Stimulated activated CD4-positive, alpha-beta T cell treated with anti-CD3 and anti-CD28 coated beads, Interleukin-15, amount 100 ng/mL, for 24 hours (primary cell): ENCODE measurements around the gene EYS.
"Not testable (repeated sequence)": the region's sequence is repeated elsewhere in the genome, so short reads cannot be mapped to it uniquely, and the experiment has no call there.

Source experiments
- DNase-seq: peaks from one replicate; pipeline ENCODE4 v3.0.0-alpha.2; 2020

The EYS gene

DNA sequence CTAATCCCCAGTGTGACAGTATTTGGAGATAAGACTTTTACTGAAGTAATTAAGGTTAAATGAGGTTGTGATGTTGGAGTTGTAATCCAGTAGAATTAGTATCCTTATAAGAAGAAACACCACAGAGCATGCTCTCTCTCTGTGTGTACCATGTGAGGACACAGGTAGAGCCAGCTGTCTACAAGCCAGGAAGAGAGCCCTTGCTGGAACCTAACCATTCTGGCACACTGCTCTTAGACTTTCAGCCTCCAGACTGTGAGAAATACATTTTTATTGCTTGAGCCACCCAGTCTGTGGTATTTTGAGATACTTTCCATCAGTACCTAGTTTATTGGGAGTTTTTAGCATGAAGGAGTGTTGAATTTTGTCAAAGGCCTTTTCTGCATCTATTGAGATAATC lies 1961.2 kb downstream of the EYS start:
- DNase-seq: no peak

DNA sequence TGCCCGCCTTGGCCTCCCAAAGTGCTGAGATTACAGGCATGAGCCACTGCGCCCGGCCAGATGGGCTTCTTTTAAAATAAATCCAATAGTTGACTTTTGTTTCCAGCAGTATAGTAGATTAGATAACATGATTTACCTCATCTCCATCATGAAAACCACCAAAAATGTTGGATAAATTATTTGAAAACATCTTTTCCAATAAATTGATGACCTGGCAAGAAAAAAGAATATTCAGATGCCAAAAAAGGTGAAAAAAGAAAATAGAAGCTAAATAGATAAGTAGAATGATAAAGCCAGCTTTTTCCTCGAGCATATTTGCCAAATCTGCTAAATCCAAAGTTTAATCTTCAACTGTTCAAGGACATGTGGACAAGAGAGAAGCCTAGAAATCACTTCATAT lies 1962.2 kb downstream of the EYS start:
- no peak for DNase-seq

DNA sequence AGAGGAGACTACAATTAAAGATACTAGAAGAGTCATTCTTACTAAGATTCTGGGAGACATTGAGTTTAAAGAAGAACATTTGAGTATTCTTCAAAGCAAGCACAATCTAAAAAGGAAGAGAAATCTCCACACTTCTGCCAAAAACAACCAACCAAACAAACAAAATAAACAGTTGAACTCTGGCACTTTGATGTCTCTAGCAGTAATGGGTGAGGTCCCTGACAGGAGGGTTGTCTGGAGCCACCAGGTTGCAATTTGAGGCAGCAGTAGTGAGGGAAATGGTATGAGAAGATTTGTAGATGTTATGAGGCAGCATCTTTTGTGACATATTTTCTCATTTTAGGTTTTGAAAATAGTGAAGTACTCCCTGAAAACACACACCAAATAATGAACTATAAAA lies 1963.3 kb downstream of the EYS start:
- no peak for DNase-seq

DNA sequence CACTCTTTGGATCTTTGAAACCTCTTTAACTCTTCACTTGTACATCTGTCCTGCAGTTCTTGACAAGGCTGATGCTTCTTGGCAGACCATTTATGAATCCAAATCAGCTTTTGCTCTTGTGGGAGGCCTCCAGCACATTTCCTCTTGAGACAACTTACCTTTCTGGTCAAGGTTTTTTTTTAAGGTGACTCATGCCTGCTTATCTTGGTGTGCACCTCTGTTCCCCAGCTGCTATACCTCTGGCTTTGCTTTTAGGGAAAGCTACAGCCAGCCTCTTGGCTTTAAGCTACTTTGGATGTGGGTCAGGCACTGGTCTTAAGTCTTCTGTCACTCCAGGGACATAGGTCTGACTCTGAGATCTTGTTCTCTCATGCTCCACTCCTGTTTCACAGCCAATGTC lies 1965.0 kb downstream of the EYS start:
- no peak for DNase-seq

DNA sequence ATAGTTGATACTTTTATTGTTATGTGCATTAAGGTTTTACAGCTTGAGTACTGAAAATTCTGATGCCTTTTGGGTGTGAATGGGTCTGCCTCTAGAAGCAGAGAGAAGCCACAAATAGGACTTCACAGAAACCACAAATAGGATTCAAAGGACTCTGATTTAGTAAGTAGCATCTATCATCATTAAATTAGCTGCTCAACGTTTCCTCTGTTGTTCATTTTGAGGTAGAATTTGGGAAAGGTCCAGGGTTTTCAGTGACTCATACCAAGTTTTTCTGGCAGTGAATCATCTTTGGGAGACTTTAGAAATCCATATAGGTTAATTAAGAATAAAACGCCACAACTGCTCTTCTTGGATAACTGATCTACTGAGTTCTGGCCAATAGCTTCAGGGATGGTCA lies 1966.3 kb downstream of the EYS start:
- no peak for DNase-seq

DNA sequence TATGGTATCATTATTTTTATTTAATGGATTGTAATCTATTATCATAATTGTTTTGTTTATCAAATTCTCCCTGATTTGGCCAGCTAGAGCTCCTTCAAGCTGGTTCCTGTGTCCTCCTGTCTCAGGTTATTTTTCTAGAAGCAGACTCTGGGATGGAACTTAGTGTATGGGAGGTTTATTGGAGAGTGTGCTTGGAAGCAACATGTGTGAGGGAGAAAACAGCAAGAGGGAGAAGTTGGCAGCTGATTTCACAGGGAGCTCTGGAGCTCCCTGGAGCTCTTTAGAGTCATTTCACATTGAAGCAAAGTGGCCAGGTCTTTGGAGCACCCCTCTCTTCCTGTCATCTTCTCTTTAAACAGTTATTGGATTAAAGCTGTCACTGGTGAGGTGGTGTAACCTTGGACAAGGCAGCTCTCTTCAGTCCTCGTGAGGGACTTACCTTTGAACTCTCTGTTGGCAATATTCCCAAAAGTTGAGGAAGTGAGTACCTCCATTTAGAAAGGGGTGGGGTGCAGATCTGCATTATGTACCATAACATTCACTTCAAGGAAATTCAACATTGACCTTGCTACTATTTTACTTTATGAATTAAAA lies 1967.8 kb downstream of the EYS start:
- no peak for DNase-seq

DNA sequence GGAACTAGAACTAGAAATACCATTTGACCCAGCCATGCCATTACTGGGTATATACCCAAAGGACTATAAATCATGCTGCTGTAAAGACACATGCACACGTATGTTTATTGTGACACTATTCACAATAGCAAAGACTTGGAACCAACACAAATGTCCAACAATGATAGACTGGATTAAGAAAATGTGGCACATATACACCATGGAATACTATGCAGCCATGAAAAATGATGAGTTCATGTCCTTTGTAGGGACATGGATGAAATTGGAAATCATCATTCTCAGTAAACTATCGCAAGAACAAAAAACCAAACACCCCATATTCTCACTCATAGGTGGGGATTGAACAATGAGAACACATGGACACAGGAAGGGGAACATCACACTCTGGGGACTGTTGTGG lies 1968.8 kb downstream of the EYS start:
- DNase-seq: not testable (repeated sequence)

DNA sequence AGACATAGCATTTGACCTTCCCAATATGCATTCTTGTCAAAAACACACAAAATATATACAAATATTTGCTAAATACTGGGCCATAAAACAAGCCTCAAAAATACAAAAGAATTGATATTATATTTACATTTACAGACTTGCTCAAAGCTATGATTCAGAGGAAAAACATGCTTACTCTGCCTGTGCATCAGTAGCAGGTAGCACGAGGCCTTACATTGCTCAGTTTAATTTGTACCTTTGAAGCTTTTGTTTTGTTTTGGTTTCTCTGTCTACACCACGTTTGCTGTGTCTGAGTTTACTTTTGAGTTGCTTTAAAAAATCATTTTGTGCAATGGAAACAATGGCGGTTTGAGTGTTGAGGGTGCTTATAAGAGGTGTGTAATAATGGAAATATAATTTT lies 1972.1 kb downstream of the EYS start:
- no peak for DNase-seq

DNA sequence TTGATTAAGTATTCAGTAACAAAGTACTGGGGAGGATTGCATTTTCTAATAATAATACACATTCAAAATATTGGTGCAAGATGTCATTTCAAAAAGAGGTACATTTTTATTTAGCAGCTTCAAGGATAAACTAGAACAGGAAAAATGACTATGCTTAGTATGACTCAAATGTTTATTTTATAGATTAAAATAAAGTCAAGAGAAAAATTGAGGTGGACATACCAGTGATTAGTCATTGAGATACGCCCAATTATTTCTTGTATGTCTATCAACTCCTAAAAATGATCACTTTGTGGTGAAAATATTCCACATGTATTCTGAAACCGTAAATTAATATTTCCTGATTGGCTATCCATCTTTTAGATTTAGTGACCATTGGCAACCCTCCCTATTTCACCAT lies 1974.7 kb downstream of the EYS start:
- DNase-seq: no peak

DNA sequence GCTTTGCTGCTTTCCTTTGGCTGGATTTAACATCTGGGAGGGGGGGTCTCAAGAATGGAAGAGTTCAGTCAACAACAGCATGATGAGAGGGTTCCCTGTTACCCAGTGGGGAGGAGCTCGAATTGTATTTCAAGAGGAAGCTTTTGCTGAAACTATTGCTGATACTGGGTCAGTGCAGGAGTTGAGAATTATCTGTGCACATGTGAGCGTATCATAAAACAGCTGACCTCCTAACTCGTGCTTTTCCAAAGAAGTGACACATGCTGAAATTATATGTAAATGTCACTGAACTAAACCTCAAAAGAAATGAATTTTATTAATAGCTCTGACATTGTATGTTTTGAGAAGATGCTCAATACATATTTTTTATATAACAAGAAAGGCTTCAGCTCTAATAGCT lies 1975.1 kb downstream of the EYS start:
- no peak for DNase-seq

DNA sequence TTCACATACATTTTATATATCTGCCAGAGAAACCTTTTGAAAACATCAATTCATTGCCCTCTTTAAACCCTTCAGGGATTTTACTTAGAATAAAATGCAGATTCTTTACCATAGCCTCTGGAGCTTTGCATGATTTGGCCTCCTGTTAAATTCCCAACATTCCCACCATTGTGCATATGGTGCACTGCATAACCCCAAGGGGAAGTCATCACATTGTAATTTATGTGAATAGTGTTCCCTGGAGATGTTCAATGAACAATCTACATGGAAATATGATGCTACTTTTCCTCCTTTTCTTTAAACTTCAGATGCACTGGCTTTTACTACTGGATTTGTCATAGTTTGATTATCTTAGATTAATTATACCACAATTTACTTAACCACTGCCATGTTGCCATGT lies 1976.7 kb downstream of the EYS start:
- no peak for DNase-seq

DNA sequence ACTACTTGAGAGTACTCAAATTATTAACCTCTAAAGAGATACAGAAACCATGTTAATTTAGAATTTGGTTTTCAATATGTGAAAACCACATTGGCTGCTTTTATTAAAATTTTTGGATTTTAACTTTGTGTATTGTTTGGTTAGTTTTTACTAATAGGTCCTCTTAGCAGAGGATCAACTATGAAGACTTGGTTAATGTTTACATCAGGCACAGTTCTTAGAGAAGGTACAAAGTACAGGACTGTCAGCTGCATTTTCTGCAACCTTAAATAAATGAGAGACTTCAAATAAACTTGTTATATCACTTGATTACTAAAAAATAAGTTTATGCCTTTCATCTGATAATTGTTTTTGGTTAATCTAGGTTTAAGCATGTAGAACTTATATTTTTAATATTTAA lies 1982.3 kb downstream of the EYS start:
- no peak for DNase-seq

DNA sequence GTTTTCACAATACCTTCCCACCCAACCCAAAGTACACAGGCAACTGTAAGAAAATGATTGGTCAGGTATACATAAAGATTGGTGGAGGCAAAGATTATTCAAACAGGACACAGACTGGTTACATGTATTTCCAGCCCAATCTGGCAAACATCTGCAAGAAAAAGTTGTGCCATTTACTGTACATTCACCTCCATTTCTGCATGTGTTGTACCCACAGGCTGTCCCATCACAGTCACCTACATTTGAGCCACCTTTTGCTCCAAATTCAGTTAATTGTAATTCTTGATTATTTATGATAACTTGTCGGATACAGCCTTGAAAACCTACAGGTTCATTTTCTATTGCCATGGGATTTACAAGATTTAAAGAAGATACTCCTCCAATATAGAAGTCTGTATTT lies 1985.8 kb downstream of the EYS start:
- no peak for DNase-seq

DNA sequence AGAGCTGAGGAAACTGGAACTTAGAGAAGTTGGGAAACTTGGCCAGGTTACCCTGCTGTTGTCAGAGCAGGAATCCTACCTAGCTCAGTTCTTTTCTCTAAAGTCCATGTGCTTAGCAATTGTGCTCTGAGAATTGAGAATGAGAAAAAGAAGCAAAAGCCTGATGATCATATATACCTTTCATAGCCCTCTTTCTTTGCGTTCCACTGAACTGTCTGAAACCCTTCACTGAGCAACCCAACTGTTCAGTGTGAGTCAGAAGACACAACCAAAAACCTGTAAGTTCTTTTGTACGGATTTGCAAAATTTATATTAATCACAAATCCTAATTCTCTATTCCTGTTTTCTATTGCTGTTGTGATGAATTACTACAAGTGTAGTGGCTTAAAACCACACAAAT lies 1990.9 kb downstream of the EYS start:
- DNase-seq: no peak

DNA sequence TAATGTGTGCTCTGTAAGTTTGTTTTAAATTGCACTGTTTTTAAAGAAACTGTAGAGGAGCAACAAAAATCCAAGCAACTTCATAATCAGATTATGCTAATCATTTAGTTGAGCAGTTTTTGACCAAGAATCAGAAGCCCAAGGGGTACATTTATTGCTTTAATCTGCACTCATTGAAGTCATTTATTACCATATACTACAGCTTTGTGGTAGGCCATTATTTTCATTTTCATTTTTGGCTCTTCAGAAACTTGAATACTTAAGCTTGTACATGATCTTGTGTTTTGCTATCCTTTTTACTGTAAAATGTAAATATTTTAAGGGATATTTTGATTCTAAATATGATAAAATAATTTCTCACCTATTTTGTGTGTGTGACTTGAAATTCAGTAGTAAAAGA lies 1992.9 kb downstream of the EYS start:
- DNase-seq: no peak

DNA sequence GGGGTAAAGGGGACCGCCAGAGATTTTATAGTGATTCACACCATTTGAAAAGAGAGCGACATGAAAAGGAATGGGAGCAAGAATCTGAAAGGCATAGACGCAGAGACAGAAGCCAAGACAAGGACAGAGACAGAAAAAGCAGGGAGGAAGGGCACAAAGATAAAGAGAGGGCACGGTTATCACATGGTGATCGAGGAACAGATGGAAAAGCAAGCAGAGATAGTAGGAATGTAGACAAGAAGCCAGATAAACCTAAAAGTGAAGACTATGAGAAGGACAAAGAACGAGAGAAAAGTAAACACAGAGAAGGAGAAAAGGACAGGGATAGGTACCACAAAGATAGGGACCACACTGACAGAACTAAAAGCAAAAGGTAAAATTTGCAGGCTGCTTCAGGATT lies 1993.7 kb downstream of the EYS start:
- no peak for DNase-seq

DNA sequence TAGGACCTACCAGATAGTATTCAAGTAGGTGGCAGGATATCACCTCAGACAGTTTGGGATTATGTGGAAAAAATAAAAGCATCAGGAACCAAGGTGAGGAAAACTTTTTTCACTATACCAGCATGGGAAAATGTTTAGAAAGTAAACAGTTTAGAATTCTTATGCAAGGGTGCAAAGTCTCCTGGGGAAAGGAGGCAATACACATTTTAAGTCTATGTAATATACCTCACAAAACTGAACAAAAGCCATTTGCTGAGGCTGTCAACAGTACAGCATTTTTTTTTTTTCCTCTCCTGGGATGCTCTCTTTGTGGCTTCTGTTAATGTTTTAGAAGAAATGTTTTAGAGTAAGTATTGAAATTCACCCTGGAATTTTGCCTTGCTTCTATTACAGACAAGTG lies 1997.9 kb downstream of the EYS start:
- no peak for DNase-seq

DNA sequence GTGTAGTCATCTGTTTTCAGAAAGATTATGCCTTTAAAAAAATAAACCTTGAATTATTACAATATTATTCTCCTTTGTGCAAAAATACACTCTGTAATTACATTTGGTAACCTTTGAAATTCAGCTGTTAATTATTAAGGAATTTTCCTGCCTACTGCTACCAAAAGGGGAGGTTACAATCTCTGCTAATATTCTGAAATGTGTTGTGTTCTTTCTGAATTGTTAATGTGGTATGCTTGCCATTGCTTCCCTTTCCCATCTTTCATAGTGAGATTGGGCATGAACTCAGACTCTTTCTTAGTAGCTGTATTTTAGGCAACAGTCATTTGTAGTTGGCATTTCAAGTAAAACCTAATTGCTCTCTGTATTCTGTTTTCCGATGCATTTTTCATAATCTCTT lies 1998.4 kb downstream of the EYS start:
- DNase-seq: no peak

DNA sequence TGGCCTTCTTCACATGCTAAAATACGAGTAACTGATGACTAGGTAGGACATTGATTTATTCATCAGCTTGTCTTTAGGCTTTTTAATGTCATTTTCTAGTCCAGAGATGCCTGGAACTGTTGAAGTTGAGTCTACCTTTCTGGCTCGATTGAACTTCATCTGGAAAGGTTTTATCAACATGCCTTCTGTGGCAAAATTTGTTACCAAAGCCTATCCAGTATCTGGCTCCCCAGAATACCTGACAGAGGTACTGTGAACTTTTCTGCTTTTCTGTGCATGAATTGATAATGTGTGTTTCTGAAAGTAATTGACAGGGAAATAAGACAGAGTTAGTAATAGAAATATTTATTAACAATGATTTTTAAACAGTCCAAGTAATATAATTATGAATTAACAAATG lies 2000.4 kb downstream of the EYS start:
- DNase-seq: no peak

DNA sequence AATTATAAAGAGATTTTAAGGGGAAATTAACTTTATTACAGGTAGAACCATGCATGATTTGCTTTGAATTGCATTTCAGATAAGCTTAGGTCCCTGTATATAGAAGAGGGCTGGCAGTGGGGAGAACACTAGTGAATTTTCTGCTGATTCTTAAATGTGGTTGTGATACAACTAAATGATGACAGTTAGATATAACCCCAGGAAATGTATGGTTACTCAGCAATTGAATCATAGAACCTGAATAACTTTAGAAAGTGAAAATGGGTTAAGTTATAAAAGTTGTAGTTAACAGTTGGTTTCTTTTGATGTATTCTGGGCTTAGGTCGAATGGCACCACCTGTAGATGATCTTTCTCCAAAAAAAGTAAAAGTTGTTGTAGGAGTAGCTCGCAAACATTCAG lies 2001.3 kb downstream of the EYS start:
- no peak for DNase-seq

DNA sequence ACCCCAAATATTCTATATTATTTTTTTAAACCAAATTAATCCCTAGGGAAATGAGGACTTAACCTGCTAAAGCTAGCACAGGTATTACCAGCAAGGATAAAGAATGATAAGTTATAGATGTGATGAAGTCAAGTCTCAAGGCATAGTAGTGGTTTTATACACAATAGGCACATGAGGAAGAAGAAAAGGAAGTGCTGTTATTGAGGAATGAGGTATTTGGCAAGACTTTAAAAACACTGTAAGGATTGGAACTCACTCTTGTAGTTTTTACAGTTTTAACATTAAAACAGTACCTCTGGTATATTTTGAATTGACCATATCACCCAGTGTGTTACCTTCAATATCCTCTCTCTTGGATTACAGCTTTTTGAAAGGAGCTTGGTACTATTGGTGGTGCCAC lies 2016.8 kb downstream of the EYS start:
- no peak for DNase-seq

DNA sequence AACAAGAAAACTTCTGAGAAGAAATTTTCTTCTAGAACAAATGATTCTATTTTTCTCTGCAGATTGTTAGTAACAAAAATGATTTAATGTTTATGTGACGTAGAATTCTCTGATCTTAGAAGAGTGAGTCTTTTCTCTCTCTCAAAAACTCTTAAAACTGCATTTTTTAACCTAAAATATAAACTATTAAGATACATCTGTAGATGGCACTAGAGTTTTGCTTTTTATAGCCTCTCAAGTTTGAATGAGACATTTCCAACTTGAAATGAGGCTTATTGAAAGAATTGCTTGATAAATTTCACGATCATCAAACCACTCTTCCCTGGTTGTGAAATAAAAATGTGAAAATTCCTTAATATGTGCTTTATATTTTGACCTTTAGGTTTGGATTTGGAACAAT lies 2017.6 kb downstream of the EYS start:
- DNase-seq: no peak

DNA sequence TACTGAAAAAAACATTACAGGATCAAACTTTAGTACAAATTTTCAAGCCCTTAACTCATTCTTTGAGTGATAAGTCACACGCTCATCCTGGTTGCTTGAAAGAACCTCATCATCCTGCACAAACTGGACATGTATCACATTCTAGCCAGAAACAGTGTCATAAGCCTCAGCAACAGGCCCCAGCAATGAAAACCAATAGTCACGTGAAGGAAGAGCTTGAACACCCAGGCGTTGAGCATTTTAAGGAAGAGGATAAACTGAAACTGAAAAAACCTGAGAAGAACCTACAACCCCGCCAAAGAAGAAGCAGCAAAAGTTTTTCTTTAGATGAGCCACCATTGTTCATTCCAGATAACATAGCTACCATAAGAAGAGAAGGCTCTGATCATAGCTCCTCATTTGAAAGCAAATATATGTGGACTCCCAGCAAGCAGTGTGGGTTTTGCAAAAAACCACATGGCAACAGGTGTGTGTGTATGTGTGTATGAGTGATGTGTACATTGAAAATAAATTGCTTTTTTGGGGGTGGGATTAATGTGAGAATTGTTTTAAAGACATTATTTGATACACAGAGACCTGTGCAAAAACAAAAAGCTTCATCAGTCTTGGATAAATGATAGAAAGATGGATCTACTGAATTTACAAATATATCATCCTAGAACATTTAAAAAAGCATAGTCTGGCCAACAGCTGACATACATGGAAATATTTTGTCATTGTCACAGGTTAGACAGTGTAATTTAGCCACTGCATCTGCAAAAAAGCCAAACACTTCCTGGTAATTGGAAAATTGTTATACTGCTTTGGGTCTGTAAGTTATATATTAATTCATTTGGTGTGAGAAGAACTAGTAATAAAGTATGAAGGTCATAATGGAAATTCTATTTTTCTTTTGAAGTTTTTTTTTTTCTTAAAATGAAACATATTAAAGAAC lies 2021.3 kb downstream of the EYS start:
- no peak for DNase-seq

DNA sequence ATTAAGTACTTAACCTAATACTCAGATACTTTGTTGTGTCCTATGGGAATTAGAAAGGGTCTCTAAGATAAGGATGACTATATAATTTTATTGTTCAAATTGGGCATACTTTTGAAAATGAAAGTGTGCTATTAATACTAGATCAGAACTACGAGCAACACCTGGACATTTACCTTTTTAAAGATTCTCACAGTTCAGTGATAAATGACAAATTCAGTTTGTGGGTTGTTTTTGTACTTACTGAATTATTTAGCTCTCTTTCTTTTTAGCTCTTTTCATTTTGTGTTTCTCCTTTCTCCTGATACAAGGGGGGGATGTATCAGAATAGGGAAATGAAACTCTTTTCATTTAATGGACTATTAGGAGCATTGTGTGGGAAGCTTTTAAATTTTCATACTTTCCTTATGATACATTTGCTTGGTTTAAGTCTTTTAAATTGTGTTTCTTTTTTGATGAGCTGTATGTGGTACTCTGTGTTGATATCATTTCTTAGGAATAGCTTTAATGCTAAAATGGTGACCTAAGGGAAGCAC lies 2023.9 kb downstream of the EYS start:
- no peak for DNase-seq

DNA sequence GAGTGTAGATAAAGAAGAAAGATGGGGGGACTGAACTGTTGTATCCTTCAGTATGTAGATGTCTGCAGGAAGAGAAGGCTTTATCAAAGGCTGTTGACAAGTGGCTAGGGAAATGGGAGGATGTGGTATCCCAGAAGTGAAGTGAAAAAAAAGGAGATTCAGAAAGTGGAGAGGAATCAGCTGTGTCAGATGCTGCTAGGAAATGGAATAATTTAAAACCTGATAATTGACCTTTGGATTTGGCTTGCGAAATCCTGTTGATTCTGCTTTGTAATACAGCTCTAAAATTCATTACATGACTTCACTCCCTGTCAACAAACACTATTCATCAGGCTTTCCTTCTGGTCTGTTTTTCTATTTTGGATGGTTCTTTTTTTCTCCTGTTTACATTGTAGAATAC lies 2029.7 kb downstream of the EYS start:
- DNase-seq: no peak
